ENCODE results near the gene CLINT1.
"Not testable (repeated sequence)": the region's sequence is repeated elsewhere in the genome, so short reads cannot be mapped to it uniquely, and the experiment has no call there.

Gene CLINT1

GRCh38 chr5:157858527-157859226, at the start of gene CLINT1:
TSS of gene CLINT1 (minus strand) at chr5:157859145. CDS start at chr5:157858970, 175 bp downstream.
- peak; percentile 95 for DNase-seq

- DNase-seq: no peak
These were observed 49.5 kb upstream of the CLINT1 start for GRCh38 chr5:157908459-157908858.

GRCh38 chr5:157907479-157907878, 48.5 kb upstream of the CLINT1 start:
- DNase-seq: no peak

- DNase-seq: no peak
These were observed 44.1 kb upstream of the CLINT1 start for GRCh38 chr5:157903117-157903450.

GRCh38 chr5:157902449-157903116, 43.6 kb upstream of the CLINT1 start:
- no peak for DNase-seq

- no peak for DNase-seq
These were observed 41.7 kb upstream of the CLINT1 start for GRCh38 chr5:157900644-157901043.

- DNase-seq: no peak
These were observed 34.7 kb upstream of the CLINT1 start for GRCh38 chr5:157893611-157894010.

GRCh38 chr5:157892974-157893373, 34.0 kb upstream of the CLINT1 start:
- DNase-seq: peak; percentile 57

- no peak for DNase-seq
These were observed 32.1 kb upstream of the CLINT1 start for GRCh38 chr5:157890836-157891597.

- no peak for DNase-seq
These were observed 30.0 kb upstream of the CLINT1 start for GRCh38 chr5:157888814-157889532.

GRCh38 chr5:157886796-157887380, 27.9 kb upstream of the CLINT1 start:
- no peak for DNase-seq

GRCh38 chr5:157885051-157885450, 26.1 kb upstream of the CLINT1 start:
- peak; percentile 62 for DNase-seq

GRCh38 chr5:157881498-157881897, 22.6 kb upstream of the CLINT1 start:
- DNase-seq: not testable (repeated sequence)

- no peak for DNase-seq
These were observed 18.9 kb upstream of the CLINT1 start for GRCh38 chr5:157877821-157878220.

GRCh38 chr5:157874861-157875260, 15.9 kb upstream of the CLINT1 start:
- no peak for DNase-seq

- peak; percentile 91 for DNase-seq
These were observed 12.2 kb upstream of the CLINT1 start for GRCh38 chr5:157870837-157871834.

- no peak for DNase-seq
These were observed 8.9 kb upstream of the CLINT1 start for GRCh38 chr5:157867751-157868387.

- no peak for DNase-seq
These were observed 7.6 kb upstream of the CLINT1 start for GRCh38 chr5:157866536-157866935.

GRCh38 chr5:157865781-157866180, 6.8 kb upstream of the CLINT1 start:
- DNase-seq: no peak

- no peak for DNase-seq
These were observed 5.1 kb upstream of the CLINT1 start for GRCh38 chr5:157864067-157864466.

All from suppressor macrophage treated with lipopolysaccharide for 4 hours (primary cell).